HL-60 (cell line): ENCODE results near the gene SH3PXD2A.

Experiments used
- CTCF ChIP-seq: IDR thresholded peaks from one replicate; pipeline ENCODE4 v1.5.1; 2011; ENCODE audit warnings: low read length, control low read depth, inconsistent platforms; ENCODE audit not compliant: insufficient read depth
- GABPA ChIP-seq: IDR thresholded peaks from 2 replicates; pipeline ENCODE4 v1.6.1; 2012; ENCODE audit warnings: low read depth
- POLR2AphosphoS5 ChIP-seq: IDR thresholded peaks from 2 replicates; pipeline ENCODE4 v1.6.1; 2012; ENCODE audit warnings: low read depth
- REST ChIP-seq: IDR thresholded peaks from 2 replicates; pipeline ENCODE4 v1.6.1; 2012; ENCODE audit warnings: low read depth; ENCODE audit not compliant: insufficient replicate concordance
- SPI1 ChIP-seq: IDR thresholded peaks from 2 replicates; pipeline ENCODE4 v1.6.1; 2012; ENCODE audit warnings: low read depth, mild to moderate bottlenecking, borderline replicate concordance

GRCh38 chr10:103663802-103664201 is 191.6 kb downstream of the SH3PXD2A start:
- TF ChIP-seq CTCF (no peak), GABPA (no peak), POLR2AphosphoS5 (no peak), SPI1 (no peak), REST (no peak)
